AG10803 (cell line): ENCODE data around the gene CD40LG.
A peak's percentile ranks its signal among the peaks of the same experiment; 100 is the strongest.

Experiments
- DNase-seq: peaks from one replicate; pipeline ENCODE4 v3.0.0; 2010; ENCODE audit warnings: low read depth
- H3K4me3 ChIP-seq: 2 replicates; pipeline ENCODE4 v1.5.1; 2011; ENCODE audit warnings: mild to moderate bottlenecking, low read length, control low read depth
- CTCF ChIP-seq: conservative IDR thresholded peaks from 2 replicates; pipeline ENCODE4 v1.5.1; 2011; ENCODE audit warnings: mild to moderate bottlenecking, low read length, control low read depth, inconsistent platforms

CD40LG gene

GRCh38 chrX:136694431-136695087 is 46.6 kb downstream of the CD40LG start:
- DNase-seq: peak; percentile 51
- no peak overlapping the region for H3K4me3 ChIP-seq
- TF ChIP-seq CTCF: peak; percentile 70

GRCh38 chrX:136697156-136697555 is 49.2 kb downstream of the CD40LG start:
- no peak for TF ChIP-seq CTCF
- no peak for DNase-seq
- H3K4me3 ChIP-seq: no peak overlapping the region

GRCh38 chrX:136708348-136708747 is 60.4 kb downstream of the CD40LG start:
- no peak overlapping the region for H3K4me3 ChIP-seq
- peak; percentile 55 for TF ChIP-seq CTCF
- DNase-seq: no peak
